IPS-NIHi7 (cell line): Measurements from ENCODE around the gene HOXC12.
A peak's percentile ranks its signal among the peaks of the same experiment; 100 is the strongest.

Experiments used
- DNase-seq: peaks from one replicate; pipeline ENCODE4 v3.0.0; 2012; ENCODE audit warnings: mixed read lengths; ENCODE audit errors: extremely low spot score

HOXC12 gene

DNA sequence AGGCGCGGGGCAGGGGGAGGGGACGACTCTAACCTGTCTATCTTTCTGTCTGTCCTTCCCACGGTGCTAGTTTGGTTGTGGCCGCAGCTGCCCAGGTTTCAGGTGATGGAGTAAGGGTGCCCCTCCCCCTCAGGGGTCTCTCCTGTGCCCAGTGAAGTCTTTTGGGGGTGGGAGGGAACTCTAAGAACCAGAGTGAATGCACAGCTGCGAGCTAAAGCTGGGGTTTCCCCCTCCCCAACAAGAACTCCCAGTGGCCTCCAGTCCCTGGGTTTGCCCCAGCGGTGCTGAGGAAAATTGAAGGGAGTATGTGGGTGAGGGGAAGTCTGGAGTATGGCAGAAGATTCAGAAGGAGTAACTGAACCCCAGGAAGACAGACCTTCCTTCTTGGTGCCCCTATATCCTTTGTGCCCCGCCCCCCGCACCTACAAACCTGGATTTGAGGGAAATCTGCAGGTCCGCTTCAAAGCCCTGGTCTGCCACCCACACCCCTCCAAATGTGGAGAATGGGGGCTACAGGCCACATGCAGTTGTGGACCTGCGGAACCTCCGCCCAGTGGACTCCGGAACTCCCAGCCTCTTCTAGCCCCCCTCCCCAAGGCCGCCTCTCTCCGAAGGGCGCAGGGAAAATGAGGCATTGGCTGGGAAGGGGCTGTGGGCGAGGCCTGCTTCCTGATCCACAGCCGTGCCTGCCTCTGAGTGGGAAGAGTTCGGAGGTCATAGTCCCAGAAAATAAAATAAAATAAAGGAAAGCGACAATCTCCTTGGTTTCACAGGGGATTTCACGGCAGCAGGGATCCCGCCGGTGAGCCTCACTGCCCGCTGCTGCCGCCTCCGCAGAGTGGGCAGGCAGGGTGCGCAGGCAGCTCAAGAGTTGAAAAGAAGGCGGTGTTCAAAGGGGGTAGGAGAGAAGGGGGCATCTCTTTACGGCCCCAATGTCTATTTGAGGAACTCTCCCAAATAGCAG, 41.8 kb downstream of the HOXC12 start:
- DNase-seq, result no peak

DNA sequence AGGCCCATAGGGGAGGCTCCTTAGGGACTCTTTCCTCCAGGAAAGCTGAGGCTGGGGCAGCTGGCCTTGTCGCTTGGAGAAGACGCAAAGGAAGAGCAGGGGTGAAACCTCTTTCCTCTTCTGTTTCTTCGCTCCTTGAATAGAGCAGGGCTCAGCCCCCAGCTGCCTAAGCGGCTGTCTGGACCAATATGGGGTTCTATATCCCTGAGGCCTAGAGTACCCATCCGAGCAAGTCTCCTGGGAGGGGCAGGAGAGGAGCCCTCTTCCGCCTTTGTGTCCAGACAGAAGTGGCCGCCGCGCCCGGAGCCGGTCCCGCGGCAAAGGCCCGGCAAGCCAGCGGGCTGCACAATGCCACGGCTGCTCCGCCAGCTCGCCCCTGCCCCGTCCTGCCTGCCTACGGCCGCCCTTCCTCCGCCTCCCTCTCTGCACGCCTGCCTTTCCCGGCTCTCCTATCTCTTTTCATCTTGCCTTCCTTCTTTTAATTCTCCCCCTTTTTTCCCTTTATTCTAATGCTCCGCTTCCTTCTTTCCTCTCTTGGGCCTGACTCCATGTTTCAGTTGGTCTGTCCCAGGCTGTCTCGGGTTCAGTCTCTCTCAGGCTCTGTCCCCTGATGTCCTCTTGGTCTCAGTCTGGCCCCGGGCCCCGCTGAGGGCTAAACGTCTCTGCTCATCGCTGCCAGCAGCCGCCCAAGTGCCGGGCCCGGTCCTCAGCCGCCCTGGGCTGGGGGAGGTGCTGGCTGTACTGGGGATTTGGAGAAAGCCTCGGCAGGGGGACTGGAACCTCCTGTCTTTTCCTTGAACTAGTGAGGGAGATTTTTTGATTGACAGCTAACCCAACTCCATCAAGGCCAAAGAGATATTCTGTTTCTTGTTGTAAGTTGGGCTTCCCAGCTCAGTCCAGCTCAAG, 42.8 kb downstream of the HOXC12 start:
- DNase-seq, result no peak

DNA sequence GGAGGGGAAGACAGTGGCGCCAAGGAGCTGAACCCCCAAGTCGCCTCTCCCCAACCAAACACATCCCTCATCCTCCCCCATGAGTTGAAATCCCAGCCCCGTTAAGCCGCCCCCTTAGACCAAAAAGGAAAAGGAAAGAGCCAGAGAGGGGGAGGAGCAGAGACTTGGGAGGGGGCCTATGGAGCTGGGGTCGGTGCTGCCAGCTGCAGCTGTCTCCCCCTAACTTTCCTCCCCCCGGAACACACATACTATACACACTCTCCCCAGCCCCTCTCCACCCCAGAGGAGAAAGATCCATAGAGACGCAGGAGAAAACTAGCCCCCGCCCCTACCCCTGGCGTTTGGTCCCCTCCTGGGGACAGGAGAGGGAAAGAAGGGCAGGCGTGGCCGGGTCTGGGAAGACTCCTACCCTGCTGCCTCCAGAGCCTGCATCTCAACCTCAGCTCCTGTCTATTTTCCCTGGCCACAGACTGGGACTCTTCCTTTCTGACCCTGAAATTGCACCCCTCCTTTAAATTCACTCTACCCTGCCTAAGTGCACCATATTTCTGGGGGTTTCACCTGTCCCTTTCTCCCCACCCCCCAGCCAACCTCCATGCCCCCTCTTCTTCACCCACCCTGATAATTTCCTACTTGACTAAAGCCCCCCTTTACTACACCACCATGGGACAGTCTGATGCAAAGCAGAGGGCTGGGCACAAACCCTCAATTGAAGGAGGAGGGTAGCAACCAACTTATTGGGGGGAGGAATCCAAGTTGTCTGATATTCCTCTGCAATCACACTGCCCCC, 43.6 kb downstream of the HOXC12 start:
- no peak for DNase-seq

DNA sequence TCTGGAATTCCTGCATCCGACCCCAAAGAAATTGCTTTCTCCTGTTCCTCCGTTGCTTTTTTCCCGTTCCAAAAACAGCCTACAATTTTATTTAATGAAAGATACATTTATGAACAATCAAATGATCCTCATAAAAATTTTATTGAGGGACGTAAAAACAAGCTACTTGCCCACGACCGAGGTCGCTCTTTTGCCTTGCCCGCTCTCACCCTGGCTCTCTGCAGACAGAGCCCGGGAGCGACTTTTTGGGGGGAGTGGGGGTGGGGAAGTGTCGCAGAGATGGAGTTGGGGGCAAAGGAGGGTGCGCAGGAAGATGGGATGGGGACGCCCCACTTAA, 44.2 kb downstream of the HOXC12 start:
- DNase-seq, result no peak

DNA sequence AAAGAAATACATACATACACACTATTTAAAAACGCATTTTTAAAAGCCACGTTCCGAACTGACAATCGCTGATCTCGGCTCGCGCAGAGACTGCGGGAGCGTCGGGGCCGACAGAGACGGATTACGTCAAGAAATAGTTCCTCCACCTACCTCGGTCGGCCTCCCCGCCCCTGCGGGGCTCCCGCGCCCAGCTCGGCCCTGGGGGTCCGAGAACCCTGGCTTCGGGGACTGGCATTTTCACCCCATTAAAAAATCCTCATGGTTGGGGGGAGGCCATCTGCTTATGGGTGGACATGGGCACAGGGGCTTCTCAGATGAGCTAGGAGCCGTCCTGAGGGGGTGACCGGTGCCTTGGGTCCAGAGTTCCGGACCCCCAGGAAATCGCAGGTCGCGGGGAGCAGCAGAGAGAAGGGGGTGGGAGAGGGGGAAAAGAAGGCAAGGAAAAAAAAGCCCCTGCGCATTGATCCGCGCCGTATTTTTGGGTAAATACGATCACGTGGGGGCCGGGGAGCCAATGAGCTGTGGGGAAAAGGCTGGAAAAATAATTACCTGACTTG, 44.9 kb downstream of the HOXC12 start:
- no peak for DNase-seq

DNA sequence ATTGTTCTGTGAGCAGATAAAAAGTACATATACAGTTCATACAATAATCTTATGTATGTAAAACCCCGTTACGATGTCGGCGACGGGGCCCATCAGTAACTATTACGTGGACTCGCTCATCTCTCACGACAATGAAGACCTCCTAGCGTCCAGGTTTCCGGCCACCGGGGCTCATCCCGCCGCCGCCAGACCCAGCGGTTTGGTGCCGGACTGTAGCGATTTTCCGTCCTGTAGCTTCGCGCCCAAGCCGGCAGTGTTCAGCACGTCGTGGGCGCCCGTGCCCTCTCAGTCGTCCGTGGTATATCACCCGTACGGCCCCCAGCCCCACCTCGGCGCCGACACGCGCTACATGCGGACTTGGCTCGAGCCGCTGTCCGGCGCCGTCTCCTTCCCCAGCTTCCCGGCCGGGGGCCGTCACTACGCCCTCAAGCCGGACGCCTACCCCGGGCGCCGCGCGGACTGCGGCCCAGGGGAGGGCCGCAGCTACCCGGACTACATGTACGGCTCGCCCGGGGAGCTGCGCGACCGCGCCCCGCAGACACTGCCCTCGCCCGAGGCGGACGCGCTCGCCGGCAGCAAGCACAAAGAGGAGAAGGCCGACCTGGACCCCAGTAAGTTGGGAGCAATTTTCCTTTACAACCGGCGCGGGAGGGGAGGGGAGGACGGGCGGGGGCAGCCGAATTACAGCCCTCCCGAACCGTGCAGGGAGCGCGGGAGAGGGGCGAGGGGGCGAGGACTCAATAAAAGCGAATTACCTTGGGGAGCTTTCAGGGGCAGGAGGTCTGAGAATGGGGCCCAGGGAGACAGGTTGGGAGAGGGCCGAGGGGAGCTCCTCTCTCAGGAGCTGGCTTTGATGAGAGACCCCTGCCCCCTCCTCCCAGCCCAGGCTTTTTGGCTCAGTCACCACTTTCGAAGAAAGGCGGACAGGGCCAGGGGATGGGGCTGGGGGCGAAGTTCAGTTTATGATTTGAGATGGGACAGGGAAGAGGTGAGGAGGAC, 45.7 kb downstream of the HOXC12 start, which contains the start of gene HOXC9:
Gene HOXC9 (plus strand): TSS at position 46 of the 999 bp plus-strand sequence. CDS start 28 bp downstream, at position 74.
- no peak for DNase-seq

DNA sequence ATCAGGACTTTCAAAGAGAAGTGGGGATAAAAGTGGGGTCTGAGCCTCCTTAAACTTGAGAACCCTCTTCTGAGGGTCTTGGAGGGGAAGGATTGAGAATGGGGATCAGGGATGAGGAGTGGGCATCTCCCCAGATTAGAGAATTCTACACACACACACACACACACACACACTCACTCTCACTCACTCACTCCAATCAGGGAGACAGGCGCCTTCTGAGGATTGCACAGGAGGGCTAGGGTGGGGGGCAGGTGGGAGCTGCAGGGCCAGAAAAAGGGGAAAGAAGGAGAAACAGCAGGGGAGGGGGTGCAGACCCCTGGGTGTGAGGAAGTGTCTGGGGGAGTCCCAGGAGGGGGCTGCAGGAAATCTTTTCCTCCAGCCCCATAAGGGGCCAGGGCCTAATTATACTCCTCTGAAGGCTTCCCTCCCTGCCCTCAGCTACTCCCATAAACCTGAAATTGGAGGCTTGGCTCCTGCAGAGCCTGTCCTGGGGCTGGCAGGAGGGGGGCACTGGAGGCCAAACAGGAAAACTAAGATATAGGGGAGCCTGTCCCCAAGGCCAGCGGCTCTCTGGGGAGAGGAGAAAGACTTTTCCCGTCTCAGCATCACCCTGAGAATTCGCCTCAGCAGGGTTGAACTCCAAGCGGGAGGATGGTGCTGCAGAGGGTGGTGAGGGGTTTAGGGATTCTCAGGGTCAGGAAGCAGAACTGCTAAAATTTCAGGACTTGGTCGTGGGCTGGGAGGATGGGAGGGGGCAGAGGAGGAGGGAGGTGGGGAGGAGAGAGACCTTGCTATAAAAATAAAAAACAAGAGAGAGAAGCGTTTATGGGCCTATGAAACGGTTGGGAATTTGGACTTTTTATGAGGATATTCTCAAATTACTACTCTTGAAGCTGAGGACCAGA, 46.8 kb downstream of the HOXC12 start:
- DNase-seq, result no peak

DNA sequence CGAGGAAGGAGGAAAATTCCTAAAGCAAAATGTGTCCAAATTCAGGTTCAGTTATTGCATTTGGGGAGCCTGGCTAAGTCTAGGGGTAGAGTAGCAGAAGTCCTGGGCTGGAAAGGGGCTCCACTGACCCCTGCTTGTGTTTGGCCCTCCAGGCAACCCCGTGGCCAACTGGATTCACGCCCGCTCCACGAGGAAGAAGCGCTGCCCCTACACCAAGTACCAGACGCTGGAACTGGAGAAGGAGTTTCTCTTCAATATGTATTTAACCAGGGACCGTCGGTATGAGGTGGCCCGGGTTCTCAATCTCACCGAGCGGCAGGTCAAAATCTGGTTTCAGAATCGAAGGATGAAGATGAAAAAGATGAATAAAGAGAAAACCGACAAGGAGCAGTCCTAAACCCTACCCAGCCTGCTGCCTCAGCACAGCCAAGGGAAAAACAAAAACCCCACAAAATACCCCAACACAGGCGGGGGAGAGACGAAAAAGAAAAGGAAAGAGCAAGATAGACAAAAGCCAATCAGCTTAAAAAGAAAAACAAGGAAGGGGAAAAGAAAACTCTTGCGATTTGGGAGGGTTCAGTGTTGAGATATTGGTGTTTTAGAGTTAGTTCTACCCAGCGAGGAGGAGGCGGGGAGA, 47.7 kb downstream of the HOXC12 start:
- no peak for DNase-seq

DNA sequence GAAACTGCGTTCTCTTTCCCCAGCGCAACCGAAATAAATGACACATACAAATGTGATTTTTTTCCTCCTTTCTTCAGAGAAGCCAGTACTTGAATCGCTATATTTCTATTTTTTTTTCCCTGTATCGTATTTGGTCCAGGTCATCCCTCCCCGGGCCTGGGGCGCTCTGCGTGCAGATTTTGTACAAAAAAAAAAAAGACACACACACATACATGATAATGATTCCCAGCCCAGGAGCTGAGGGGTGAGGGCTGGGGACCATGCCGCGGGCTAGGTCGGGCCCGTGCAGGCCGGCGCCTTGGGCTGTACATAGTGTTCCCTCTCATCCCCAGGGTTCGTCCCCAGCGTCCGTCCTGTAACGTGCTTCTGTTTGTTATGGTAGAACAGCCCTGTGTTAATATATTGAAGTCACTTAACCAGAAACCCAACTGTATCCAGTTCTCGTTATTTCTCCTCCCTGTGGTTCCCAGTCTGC, 48.2 kb downstream of the HOXC12 start:
- DNase-seq, result no peak

DNA sequence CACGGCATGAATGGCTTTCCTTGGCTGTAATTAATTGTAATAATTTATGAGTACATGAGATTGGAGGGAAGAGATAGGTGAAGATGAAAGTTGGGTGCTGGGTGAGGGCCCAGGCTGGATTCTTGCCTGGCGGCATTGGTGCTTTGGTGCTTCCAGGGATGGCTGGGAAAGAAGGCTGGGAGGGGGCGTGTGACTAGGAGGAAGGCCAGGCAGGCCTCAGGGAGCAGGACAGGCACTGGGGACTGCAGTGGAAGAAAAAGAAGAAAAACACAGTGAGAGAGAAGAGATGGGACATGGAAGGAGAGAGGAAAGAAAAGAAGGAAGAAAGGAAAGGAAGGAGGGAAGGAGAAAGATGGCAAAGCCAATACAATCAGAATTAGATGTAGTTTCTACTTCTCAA, 48.9 kb downstream of the HOXC12 start:
- DNase-seq, result no peak

DNA sequence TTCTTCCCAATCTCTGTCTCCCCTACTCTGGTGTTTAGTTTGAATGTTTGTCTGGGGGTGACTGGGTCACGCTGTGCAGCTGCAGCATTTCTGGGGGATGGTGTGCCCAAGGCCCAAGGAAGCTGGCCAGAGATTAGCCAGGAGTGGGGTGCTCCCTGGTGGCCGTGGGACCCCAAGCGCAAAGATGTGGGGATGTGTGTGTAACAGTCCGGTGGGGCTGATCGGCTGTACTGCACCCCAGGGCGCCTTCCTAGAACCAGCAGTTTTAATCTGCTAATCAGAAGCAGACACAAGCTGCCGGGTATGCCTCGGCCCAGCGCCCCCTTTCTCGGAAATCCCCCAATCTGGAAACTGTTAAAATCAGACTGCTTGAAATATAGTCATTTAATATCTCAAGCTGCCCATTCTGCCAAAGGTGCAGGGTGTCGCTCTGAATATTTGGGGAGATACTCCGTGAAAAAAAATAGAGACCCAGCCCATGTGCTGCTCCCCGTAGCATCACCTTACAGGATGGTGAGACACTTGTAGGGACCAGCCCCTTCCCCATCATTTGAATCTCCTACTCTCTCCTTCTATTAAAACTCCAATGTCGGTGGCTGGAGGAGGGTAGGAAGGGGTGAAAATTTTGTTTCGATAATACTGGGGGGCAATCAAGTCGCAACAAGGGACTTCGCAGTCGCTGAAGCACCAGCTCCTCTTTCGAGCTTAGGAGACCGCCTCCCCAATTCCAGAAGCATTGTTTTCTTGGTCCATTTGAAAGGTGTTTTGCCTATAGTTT, 49.5 kb downstream of the HOXC12 start:
- no peak for DNase-seq

DNA sequence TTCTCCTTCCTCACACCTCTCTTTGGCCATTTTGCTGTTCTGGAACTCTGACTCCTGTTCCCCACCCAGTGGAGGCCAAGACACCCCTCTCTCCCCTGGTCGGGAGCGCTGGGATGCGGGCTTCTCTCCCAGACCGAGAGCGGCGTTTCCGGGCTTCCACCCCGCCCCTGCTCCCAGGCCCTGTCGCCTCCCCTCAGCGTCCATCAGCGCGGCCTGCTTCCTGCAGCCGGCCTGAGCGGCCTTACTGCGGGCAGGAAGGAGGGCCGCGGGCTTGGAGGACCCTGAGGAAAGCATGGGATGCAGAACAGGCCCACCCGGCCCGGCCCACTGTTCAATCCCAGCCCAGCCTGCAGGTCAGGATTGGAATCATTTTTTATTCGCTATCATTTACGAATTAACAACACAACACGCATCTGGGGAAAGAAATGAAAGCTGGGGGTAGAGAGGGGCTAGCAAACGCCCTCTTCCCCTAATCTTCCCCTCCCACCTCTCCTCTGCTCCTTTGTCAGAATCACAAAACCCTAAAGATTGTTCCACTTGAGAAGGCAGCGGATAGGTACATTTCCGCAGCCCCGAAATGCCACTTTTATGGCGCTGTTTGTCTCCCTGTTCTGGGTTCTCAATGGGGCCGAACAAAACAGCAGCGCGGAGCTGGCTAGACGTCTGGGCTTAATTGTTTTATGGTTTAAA, 50.3 kb downstream of the HOXC12 start:
- DNase-seq, result no peak

DNA sequence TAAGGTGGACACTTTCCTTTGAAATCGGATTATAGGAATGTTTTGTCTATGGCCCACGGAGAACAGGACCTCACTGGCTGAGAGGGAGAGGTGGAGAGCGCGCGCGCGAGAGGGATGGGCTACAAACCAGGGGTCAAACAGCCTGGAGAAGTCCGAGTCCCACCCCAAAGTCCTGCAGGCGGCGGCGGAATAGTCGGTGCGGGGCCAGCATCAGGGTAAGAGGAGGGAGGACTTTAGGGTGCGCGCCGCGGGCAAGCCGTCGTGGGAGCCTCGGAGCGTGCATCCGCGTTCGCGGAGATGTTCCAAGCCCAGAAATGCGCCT, 50.8 kb downstream of the HOXC12 start:
- no peak for DNase-seq

DNA sequence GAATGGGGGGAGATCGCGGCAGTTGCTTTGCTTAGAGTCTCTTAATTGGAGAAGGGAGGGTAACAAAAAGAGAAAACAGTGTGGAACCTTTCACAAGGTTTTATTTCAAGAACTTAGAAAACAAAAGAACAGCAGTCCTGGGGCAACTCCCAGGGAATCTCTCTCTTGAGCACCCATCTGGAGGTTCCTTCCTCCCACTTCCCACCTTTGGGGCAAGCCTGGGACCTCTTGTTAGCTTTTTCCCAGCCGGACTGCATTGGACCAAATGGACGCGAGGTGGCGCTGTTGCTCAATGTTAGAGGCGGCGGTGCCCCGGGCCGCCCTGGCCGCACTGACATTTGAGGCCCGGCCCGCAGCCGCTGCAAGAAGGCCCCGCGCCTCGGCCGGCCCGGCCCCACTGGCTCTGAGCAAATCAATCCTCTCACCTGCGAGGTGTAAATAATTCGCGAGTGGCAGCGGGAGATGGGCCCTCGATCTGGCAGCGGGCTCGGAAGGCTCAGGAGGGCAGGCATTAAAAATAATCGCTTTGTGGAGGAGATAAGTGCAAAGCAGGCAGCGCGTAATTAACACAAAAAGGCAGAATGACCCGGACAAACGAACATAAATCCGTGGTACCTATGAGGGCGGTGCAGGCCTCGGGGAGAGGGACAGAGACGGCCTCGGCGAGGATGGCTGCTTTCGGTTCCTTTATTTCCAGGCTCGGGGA, 51.3 kb downstream of the HOXC12 start:
- peak; percentile 87 for DNase-seq

DNA sequence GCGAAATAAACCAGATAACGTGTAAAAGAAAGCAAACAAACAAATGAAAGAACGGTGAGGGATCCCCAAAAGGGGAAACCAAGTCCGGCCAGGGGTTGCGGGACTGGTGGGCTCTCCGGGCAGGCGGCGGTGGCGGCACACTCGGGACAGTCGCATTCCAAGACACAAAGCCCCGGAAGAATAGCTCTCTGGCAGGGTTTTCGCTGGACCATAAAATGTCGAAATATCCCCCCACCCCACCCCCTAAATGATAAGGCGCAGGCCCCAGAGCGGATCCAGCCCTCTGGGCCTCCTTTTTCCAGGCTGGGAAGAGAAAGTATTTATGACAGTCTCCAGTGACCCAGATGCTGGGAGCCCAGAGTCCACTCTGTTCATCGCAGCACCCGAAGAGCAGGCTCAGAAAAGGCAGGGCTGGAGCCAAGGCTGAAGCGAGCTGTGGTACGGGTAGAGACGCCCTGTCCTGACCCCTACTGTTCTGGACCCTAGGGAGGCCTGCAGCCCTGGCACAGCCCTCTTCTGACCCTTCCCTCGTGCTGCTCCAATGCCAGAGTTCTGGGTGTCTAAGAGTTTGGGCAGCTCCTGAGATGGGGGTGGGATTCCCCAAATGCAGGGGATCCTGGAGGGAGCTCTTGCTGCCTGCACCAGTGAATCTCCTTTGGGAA, 52.0 kb downstream of the HOXC12 start:
- no peak for DNase-seq
